Esophagus squamous epithelium (tissue), 5 donors: ENCODE data around the gene ERC2. TPM values are rescaled to one million over a fixed set of nuclear protein-coding genes. Genes with fewer than 3 reads are reported as not detected.

ENCODE experiments used
- DNase-seq: peaks from one replicate; lab custom pipeline; 2025; lab: John Stamatoyannopoulos, UW
- H3K27ac ChIP-seq, 4 donors: fragments of 200-600 bp; sonication (generic); one replicate each; pipeline ENCODE4 v1.5.1; 2016 to 2019; ENCODE audit warnings: mild to moderate bottlenecking in 1 of 4
- H3K27me3 ChIP-seq, 4 donors: fragments of 200-600 bp; sonication (generic); 1 replicate in 3 of 4; 2 replicates in 1 of 4; pipeline versions ENCODE4 v1.5.1 to v1.6.0; 2017 to 2021; ENCODE audit warnings: antibody characterized with exemption in 1 of 4
- H3K36me3 ChIP-seq, 3 donors: fragments of 200-600 bp; sonication (generic); one replicate each; pipeline ENCODE4 v1.5.1; 2016 to 2019
- H3K4me1 ChIP-seq, 3 donors: fragments of 200-600 bp; sonication (generic); one replicate each; pipeline ENCODE4 v1.5.1; 2017 to 2019
- H3K4me3 ChIP-seq, 4 donors: fragments of 200-600 bp; sonication (generic); 1 replicate in 3 of 4; 2 replicates in 1 of 4; pipeline ENCODE4 v1.5.1; 2016 to 2019; ENCODE audit warnings: mild to moderate bottlenecking in 2 of 4, moderate library complexity in 1 of 4
- H3K9me3 ChIP-seq, 3 donors: fragments of 200-600 bp; sonication (generic); one replicate each; pipeline ENCODE4 v1.5.1; 2016 to 2019
- CTCF ChIP-seq, 6 experiments: fragments of 450-650 bp in 4 of 6; fragments of 200-600 bp in 2 of 6; sonication (generic) in 2 of 6; IDR thresholded peaks; one replicate each; pipeline ENCODE4 v1.5.1; 2016 to 2019; ENCODE audit warnings: antibody characterized with exemption in 6 of 6, mild to moderate bottlenecking in 4 of 6, moderate library complexity in 4 of 6
- POLR2A ChIP-seq, 4 donors: fragments of 450-650 bp; IDR thresholded peaks; one replicate each; pipeline ENCODE4 v1.6.1; 2017; ENCODE audit warnings: antibody characterized with exemption in 4 of 4, mild to moderate bottlenecking in 4 of 4, moderate library complexity in 3 of 4
- WGBS, 2 donors: methylation state at CpG; one replicate each; pipeline ENCODE4 v1.1.5; 2018; 5-methylcytosine and 5-hydroxymethylcytosine counted together
- intact Hi-C: fragments of 100-400 bp; cut with DNase I; formaldehyde crosslinking; loops from one replicate; pipeline ENCODE4 v1.15.0; 2022
- total RNA-seq, 4 donors: library from RNA; depleted of rRNA; stranded (reverse); fragments of >200 nt; gene quantifications; one replicate each; pipeline ENCODE4 v1.1.0, GENCODE V29; 2016
- donor health status: DM: yes; HTN: yes; CAD: no.

ERC2 gene
- total RNA-seq, 4 donors from 2014 or later = 0.12 to 1.9 (median 0.86) TPM

GRCh38 chr3:55615039-55615693 lies 853.1 kb downstream of the ERC2 start:
- 81% methylated on average over 4 of the region's 4 CpGs for WGBS, 2 donors
- H3K27ac ChIP-seq = peak overlapping the region in 1 of 4 donors; percentile 9
- TF ChIP-seq CTCF (IDR thresholded peaks at IDR 0.05) = no peak
- TF ChIP-seq POLR2A (IDR thresholded peaks at IDR 0.05) = no peak

GRCh38 chr3:55611121-55611520 lies 857.1 kb downstream of the ERC2 start:
- no peak overlapping the region for H3K4me3 ChIP-seq
- H3K27ac ChIP-seq = no peak overlapping the region
- no peak for TF ChIP-seq CTCF (IDR thresholded peaks at IDR 0.05)
- no peak for TF ChIP-seq POLR2A (IDR thresholded peaks at IDR 0.05)
- DNase-seq = no peak
- H3K4me1 ChIP-seq = peaks cover 0 to 8% (median 0%) of the 10 kb centered on the region in 3 donors
- H3K36me3 ChIP-seq = no peaks in the 10 kb centered on the region
- intact Hi-C loops = no loop called here
- WGBS, 2 donors = 83 to 88% methylated on average over 1 of the region's 1 CpG
- no peaks in the 10 kb centered on the region for H3K9me3 ChIP-seq
- H3K27me3 ChIP-seq = no peaks in the 10 kb centered on the region

More at GRCh38 chr3:55615039-55615693, 853.1 kb downstream of the ERC2 start:
- no peak for DNase-seq
- Histone ChIP-seq H3K4me3 (no peak overlapping the region), H3K27me3 (no peaks in the 10 kb centered on the region), H3K9me3 (no peaks in the 10 kb centered on the region), H3K36me3 (no peaks in the 10 kb centered on the region), H3K4me1 (peaks cover 0 to 8% (median 0%) of the 10 kb centered on the region in 3 donors)
- intact Hi-C loops = no loop called here

GRCh38 chr3:55609230-55609827 lies 858.9 kb downstream of the ERC2 start:
- no peak overlapping the region for H3K4me3 ChIP-seq
- DNase-seq = no peak
- TF ChIP-seq CTCF (IDR thresholded peaks at IDR 0.05) = peak in 1 of 6 experiments; percentile 21
- no peak for TF ChIP-seq POLR2A (IDR thresholded peaks at IDR 0.05)
- H3K4me1 ChIP-seq = peaks cover 0 to 16% (median 0%) of the 10 kb centered on the region in 3 donors
- no peaks in the 10 kb centered on the region for H3K36me3 ChIP-seq
- no peak overlapping the region for H3K27ac ChIP-seq
- H3K27me3 ChIP-seq = no peaks in the 10 kb centered on the region
- no peaks in the 10 kb centered on the region for H3K9me3 ChIP-seq
- intact Hi-C loops = no loop called here
- WGBS, 2 donors = 84 to 90% methylated on average over 10 of the region's 10 CpGs

GRCh38 chr3:55608301-55608937 lies 859.8 kb downstream of the ERC2 start:
- H3K27ac ChIP-seq = no peak overlapping the region
- no peaks in the 10 kb centered on the region for H3K27me3 ChIP-seq
- H3K4me3 ChIP-seq = no peak overlapping the region
- intact Hi-C loops = no loop called here
- H3K9me3 ChIP-seq = no peaks in the 10 kb centered on the region
- H3K36me3 ChIP-seq = no peaks in the 10 kb centered on the region
- DNase-seq = no peak
- TF ChIP-seq CTCF (IDR thresholded peaks at IDR 0.05) (no peak), POLR2A (IDR thresholded peaks at IDR 0.05) (no peak)
- WGBS, 2 donors = 88 to 92% methylated on average over 8 of the region's 8 CpGs
- peaks cover 0 to 22% (median 0%) of the 10 kb centered on the region in 3 donors for H3K4me1 ChIP-seq

- WGBS, 2 donors = 80 to 89% methylated on average over 6 of the region's 6 CpGs
- intact Hi-C loops = no loop called here
These were observed 860.4 kb downstream of the ERC2 start for GRCh38 chr3:55607844-55608243.

More at GRCh38 chr3:55607844-55608243, 860.4 kb downstream of the ERC2 start:
- Histone ChIP-seq H3K27ac (no peak overlapping the region), H3K9me3 (no peaks in the 10 kb centered on the region), H3K4me3 (no peak overlapping the region), H3K36me3 (no peaks in the 10 kb centered on the region), H3K27me3 (no peaks in the 10 kb centered on the region), H3K4me1 (peaks cover 0 to 16% (median 0%) of the 10 kb centered on the region in 3 donors)
- DNase-seq = no peak
- TF ChIP-seq CTCF (IDR thresholded peaks at IDR 0.05) = no peak
- no peak for TF ChIP-seq POLR2A (IDR thresholded peaks at IDR 0.05)
